ENCODE results near the gene IL16. TPM values are rescaled to one million over a fixed set of nuclear protein-coding genes. Genes with fewer than 3 reads are reported as not detected.
A peak's percentile ranks its signal among the peaks of the same experiment; 100 is the strongest.

The IL16 gene
- total and polyA plus RNA-seq, 9 of the 15 experiments (the other 6 are each of a cell fraction or from before 2014, with no cell fraction given): 1.4 to 18.8 (median 10.6) TPM

DNA sequence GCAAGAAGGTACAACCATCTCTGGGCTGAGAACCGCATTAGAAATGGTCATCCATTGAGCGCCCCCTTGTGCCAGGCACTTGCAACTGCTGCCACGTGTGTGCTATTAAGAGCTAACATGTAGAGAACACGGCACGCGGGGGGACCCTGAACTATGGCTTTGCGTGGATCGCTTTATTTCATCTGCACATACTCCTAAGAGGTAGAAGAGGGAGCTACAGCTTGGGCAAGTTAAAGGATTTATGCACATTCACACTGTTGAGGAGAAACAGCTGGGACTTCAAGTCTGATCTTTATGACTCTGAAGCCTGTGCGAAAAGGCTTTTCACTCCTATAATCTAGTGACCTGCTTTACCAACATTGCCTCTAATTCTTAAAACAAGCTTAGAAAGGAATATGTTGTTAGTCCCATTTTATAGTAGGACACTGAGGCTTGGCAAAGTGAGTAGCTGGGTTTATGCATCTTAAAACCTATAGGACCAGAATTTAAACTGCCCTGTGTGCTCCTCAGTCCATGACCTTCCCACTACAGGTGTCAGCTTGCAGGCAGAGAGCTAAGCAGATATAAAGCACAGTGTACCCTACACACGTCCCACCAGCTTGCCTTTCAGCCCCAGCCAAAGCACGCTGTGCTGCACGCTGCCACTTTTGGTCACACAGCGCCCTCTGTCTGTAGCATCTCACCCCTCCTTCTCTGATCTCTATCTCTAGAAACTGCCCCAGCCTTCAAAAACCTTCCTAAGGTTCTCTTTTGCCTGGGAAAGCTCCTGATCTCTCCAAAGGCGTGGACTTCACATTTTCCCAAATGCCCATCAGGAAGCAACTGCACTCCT, 69.5 kb downstream of the IL16 start (continued):
- TF ChIP-seq, protein P1, sequence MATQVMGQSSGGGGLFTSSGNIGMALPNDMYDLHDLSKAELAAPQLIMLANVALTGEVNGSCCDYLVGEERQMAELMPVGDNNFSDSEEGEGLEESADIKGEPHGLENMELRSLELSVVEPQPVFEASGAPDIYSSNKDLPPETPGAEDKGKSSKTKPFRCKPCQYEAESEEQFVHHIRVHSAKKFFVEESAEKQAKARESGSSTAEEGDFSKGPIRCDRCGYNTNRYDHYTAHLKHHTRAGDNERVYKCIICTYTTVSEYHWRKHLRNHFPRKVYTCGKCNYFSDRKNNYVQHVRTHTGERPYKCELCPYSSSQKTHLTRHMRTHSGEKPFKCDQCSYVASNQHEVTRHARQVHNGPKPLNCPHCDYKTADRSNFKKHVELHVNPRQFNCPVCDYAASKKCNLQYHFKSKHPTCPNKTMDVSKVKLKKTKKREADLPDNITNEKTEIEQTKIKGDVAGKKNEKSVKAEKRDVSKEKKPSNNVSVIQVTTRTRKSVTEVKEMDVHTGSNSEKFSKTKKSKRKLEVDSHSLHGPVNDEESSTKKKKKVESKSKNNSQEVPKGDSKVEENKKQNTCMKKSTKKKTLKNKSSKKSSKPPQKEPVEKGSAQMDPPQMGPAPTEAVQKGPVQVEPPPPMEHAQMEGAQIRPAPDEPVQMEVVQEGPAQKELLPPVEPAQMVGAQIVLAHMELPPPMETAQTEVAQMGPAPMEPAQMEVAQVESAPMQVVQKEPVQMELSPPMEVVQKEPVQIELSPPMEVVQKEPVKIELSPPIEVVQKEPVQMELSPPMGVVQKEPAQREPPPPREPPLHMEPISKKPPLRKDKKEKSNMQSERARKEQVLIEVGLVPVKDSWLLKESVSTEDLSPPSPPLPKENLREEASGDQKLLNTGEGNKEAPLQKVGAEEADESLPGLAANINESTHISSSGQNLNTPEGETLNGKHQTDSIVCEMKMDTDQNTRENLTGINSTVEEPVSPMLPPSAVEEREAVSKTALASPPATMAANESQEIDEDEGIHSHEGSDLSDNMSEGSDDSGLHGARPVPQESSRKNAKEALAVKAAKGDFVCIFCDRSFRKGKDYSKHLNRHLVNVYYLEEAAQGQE (IDR thresholded peaks at IDR 0.05; ENCODE audit: borderline replicate concordance): peak; percentile 78
- TF ChIP-seq, protein P1 (CRISPR knock-in tag; IDR thresholded peaks at IDR 0.05; ENCODE audit: low read depth): no peak
- TF ChIP-seq HOXB6 (CRISPR knock-in tag; IDR thresholded peaks at IDR 0.05; ENCODE audit: borderline replicate concordance): no peak
- TF ChIP-seq BCL6 (CRISPR knock-in tag; IDR thresholded peaks at IDR 0.05): no peak
- peak; percentile 40 for TF ChIP-seq TAF1 (IDR thresholded peaks at IDR 0.05; ENCODE audit: control insufficient read depth, extremely low read depth, insufficient read depth, low read length, severe bottlenecking)
- TF ChIP-seq, protein P2, sequence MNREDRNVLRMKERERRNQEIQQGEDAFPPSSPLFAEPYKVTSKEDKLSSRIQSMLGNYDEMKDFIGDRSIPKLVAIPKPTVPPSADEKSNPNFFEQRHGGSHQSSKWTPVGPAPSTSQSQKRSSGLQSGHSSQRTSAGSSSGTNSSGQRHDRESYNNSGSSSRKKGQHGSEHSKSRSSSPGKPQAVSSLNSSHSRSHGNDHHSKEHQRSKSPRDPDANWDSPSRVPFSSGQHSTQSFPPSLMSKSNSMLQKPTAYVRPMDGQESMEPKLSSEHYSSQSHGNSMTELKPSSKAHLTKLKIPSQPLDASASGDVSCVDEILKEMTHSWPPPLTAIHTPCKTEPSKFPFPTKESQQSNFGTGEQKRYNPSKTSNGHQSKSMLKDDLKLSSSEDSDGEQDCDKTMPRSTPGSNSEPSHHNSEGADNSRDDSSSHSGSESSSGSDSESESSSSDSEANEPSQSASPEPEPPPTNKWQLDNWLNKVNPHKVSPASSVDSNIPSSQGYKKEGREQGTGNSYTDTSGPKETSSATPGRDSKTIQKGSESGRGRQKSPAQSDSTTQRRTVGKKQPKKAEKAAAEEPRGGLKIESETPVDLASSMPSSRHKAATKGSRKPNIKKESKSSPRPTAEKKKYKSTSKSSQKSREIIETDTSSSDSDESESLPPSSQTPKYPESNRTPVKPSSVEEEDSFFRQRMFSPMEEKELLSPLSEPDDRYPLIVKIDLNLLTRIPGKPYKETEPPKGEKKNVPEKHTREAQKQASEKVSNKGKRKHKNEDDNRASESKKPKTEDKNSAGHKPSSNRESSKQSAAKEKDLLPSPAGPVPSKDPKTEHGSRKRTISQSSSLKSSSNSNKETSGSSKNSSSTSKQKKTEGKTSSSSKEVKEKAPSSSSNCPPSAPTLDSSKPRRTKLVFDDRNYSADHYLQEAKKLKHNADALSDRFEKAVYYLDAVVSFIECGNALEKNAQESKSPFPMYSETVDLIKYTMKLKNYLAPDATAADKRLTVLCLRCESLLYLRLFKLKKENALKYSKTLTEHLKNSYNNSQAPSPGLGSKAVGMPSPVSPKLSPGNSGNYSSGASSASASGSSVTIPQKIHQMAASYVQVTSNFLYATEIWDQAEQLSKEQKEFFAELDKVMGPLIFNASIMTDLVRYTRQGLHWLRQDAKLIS (CRISPR knock-in tag; IDR thresholded peaks at IDR 0.05): peak; percentile 68; the same call in 1 of the 2 replicates
- TF ChIP-seq CSDE1 (IDR thresholded peaks at IDR 0.05): no peak
- no peak for TF ChIP-seq FOXA3 (CRISPR knock-in tag; conservative IDR thresholded peaks at IDR 0.05 in 1 of 2, IDR thresholded peaks at IDR 0.05 in 1 of 2)
- no peak for TF ChIP-seq ZFP36 (IDR thresholded peaks at IDR 0.05; ENCODE audit: low read depth, low read length, partially characterized antibody)
- 0 out of 2 replicates have a peak, but pooled peaks have one; percentile 29 for TF ChIP-seq ARID1B (IDR thresholded peaks at IDR 0.05)
- TF ChIP-seq CC2D1A (IDR thresholded peaks at IDR 0.05): peak; percentile 80
- TF ChIP-seq, protein P3, sequence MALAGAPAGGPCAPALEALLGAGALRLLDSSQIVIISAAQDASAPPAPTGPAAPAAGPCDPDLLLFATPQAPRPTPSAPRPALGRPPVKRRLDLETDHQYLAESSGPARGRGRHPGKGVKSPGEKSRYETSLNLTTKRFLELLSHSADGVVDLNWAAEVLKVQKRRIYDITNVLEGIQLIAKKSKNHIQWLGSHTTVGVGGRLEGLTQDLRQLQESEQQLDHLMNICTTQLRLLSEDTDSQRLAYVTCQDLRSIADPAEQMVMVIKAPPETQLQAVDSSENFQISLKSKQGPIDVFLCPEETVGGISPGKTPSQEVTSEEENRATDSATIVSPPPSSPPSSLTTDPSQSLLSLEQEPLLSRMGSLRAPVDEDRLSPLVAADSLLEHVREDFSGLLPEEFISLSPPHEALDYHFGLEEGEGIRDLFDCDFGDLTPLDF (CRISPR knock-in tag; IDR thresholded peaks at IDR 0.05): no peak
- no peak for TF ChIP-seq SAFB (IDR thresholded peaks at IDR 0.05; ENCODE audit: borderline replicate concordance, low read depth, low read length)
- no peak for TF ChIP-seq ZFX (CRISPR knock-in tag; IDR thresholded peaks at IDR 0.05)
